IMR-90 (cell line): ENCODE results near the gene DOK3. TPM values are rescaled to one million over a fixed set of nuclear protein-coding genes. Genes with fewer than 3 reads are reported as not detected.

Source experiments
- ATAC-seq: fragments of 200-7000 bp; cut with Tn5 transposase; 2 replicates; pipeline ENCODE4 v1.9.1; 2020; ENCODE audit warnings: low read depth, mild to moderate bottlenecking, moderate library complexity
- BruUV-seq: library from RNA; stranded (reverse); fragments of 400-500 nt; replicated peaks from 2 replicates; lab custom pipeline; 2021; lab: Mats Ljungman, UMichigan
- CTCF ChIA-PET: fragments of 300-600 bp; formaldehyde crosslinking; extraction: SDS; loops from one replicate; lab custom pipeline; 2021; ENCODE audit warnings: antibody characterized with exemption; lab: Yijun Ruan, JAX
- POLR2A ChIA-PET: fragments of 300-600 bp; sonication (Branson Sonifier 250); formaldehyde crosslinking; loops from one replicate; lab custom pipeline; 2022; ENCODE audit warnings: antibody characterized with exemption; ENCODE audit not compliant: unreplicated experiment; lab: Charles Lee
- DNase-seq: peaks from one replicate; pipeline ENCODE4 v3.0.0; 2013
- H2AFZ ChIP-seq: replicated peaks from 2 replicates; pipeline ENCODE3; 2013; ENCODE audit warnings: low read length, mild to moderate bottlenecking; ENCODE audit not compliant: poor library complexity
- H2AK5ac ChIP-seq: 2 replicates; pipeline ENCODE4 v1.6.1; 2013; ENCODE audit warnings: low read depth, low read length, inconsistent platforms
- H2AK9ac ChIP-seq: replicated peaks from 2 replicates; pipeline ENCODE3; 2013; ENCODE audit warnings: mild to moderate bottlenecking, low read depth, low read length, moderate library complexity; ENCODE audit not compliant: poor library complexity
- H2BK120ac ChIP-seq: 2 replicates; pipeline ENCODE4 v1.6.1; 2013; ENCODE audit warnings: low read depth, low read length, inconsistent platforms
- H2BK15ac ChIP-seq: 3 replicates; pipeline ENCODE4 v1.6.1; 2013; ENCODE audit warnings: low read depth, low read length, inconsistent platforms
- H2BK20ac ChIP-seq: 2 replicates; pipeline ENCODE4 v1.6.1; 2013; ENCODE audit warnings: low read depth, mild to moderate bottlenecking, inconsistent platforms, low read length, moderate library complexity
- H2BK5ac ChIP-seq: 2 replicates; pipeline ENCODE4 v1.6.1; 2013; ENCODE audit warnings: mild to moderate bottlenecking, low read depth, low read length, inconsistent platforms; ENCODE audit not compliant: poor library complexity, severe bottlenecking
- H3K14ac ChIP-seq: replicated peaks from 2 replicates; pipeline ENCODE4 v1.6.1; 2013; ENCODE audit warnings: low read depth, low read length, inconsistent platforms
- H3K18ac ChIP-seq: 2 replicates; pipeline ENCODE4 v1.6.1; 2013; ENCODE audit warnings: low read depth, low read length, control low read depth
- H3K23ac ChIP-seq: 2 replicates; pipeline ENCODE4 v1.6.1; 2013; ENCODE audit warnings: low read depth, low read length, inconsistent platforms
- H3K27ac ChIP-seq: 2 replicates; pipeline ENCODE4 v1.5.1; 2013; ENCODE audit warnings: mild to moderate bottlenecking, control low read depth, low read length; ENCODE audit not compliant: insufficient read depth
- H3K27me3 ChIP-seq: 2 replicates; pipeline ENCODE4 v1.6.1; 2013; ENCODE audit warnings: low read length; ENCODE audit not compliant: control insufficient read depth, insufficient read depth
- H3K36me3 ChIP-seq: 2 replicates; pipeline ENCODE4 v1.6.1; 2013; ENCODE audit warnings: low read length, mixed read lengths; ENCODE audit not compliant: control insufficient read depth, insufficient read depth
- H3K4ac ChIP-seq: 2 replicates; pipeline ENCODE4 v1.6.1; 2013; ENCODE audit warnings: low read depth, low read length, inconsistent platforms
- H3K4me1 ChIP-seq: 2 replicates; pipeline ENCODE4 v1.6.1; 2013; ENCODE audit warnings: low read length, mixed read lengths; ENCODE audit not compliant: control insufficient read depth, insufficient read depth
- H3K4me2 ChIP-seq: 2 replicates; pipeline ENCODE4 v1.6.1; 2013; ENCODE audit warnings: low read depth, mild to moderate bottlenecking, control low read depth, low read length, moderate library complexity
- H3K4me3 ChIP-seq: 2 replicates; pipeline ENCODE4 v1.5.1; 2013; ENCODE audit warnings: low read depth, mild to moderate bottlenecking, control low read depth, low read length, moderate library complexity; ENCODE audit not compliant: insufficient read depth
- H3K56ac ChIP-seq: 2 replicates; pipeline ENCODE4 v1.6.1; 2013; ENCODE audit warnings: low read length, inconsistent platforms; ENCODE audit not compliant: insufficient read depth; ENCODE audit errors: extremely low read depth
- H3K79me1 ChIP-seq, 2 experiments: 2 replicates each; pipeline ENCODE4 v1.6.1; 2013; ENCODE audit warnings: low read length in 2 of 2, inconsistent platforms in 1 of 2, low read depth in 1 of 2
- H3K9ac ChIP-seq: 2 replicates; pipeline ENCODE4 v1.6.1; 2013; ENCODE audit warnings: low read depth, low read length, control low read depth
- H3K9me1 ChIP-seq: 2 replicates; pipeline ENCODE4 v1.6.1; 2013; ENCODE audit warnings: low read length, inconsistent platforms; ENCODE audit not compliant: insufficient read depth
- H3K9me3 ChIP-seq: 2 replicates; pipeline ENCODE4 v1.6.1; 2013; ENCODE audit warnings: low read length; ENCODE audit not compliant: control insufficient read depth, insufficient read depth
- H4K20me1 ChIP-seq: 2 replicates; pipeline ENCODE4 v1.6.1; 2013; ENCODE audit warnings: low read length, inconsistent platforms; ENCODE audit not compliant: insufficient read depth
- H4K5ac ChIP-seq: 2 replicates; pipeline ENCODE4 v1.6.1; 2013; ENCODE audit warnings: mild to moderate bottlenecking, low read depth, low read length, control low read depth
- H4K8ac ChIP-seq, 2 experiments: 2 replicates each; pipeline ENCODE4 v1.6.1; 2013; ENCODE audit warnings: low read depth in 2 of 2, low read length in 2 of 2, control low read depth in 1 of 2, inconsistent platforms in 1 of 2
- H4K91ac ChIP-seq: 2 replicates; pipeline ENCODE4 v1.6.1; 2013; ENCODE audit warnings: low read depth, low read length, inconsistent platforms; ENCODE audit not compliant: insufficient read depth
- BHLHE40 ChIP-seq: fragments of 150-350 bp; IDR thresholded peaks from 2 replicates; pipeline ENCODE4 v1.6.1; 2016; ENCODE audit warnings: mild to moderate bottlenecking, low read depth, low read length
- CEBPB ChIP-seq: IDR thresholded peaks from 2 replicates; pipeline ENCODE4 v1.6.1; 2012; ENCODE audit warnings: low read depth, low read length, improper control_type of control experiment
- CHD1 ChIP-seq: IDR thresholded peaks from 2 replicates; pipeline ENCODE4 v1.6.1; 2012; ENCODE audit warnings: low read depth, low read length, improper control_type of control experiment
- CTCF ChIP-seq: conservative IDR thresholded peaks from 2 replicates; pipeline ENCODE4 v1.5.1; 2012; ENCODE audit warnings: mild to moderate bottlenecking, low read depth, low read length, improper control_type of control experiment
- ELK1 ChIP-seq: fragments of 150-350 bp; IDR thresholded peaks from 2 replicates; pipeline ENCODE4 v1.6.1; 2016; ENCODE audit warnings: low read depth, mild to moderate bottlenecking, low read length, moderate library complexity, borderline replicate concordance
- MAFK ChIP-seq: IDR thresholded peaks from 2 replicates; pipeline ENCODE4 v1.6.1; 2012; ENCODE audit warnings: low read depth, low read length, improper control_type of control experiment
- MAZ ChIP-seq: IDR thresholded peaks from 2 replicates; pipeline ENCODE4 v1.6.1; 2012; ENCODE audit warnings: low read depth, mild to moderate bottlenecking, low read length, improper control_type of control experiment, moderate library complexity, borderline replicate concordance
- MXI1 ChIP-seq: IDR thresholded peaks from 2 replicates; pipeline ENCODE4 v1.6.1; 2012; ENCODE audit warnings: low read depth, mild to moderate bottlenecking, low read length, moderate library complexity, borderline replicate concordance
- NFE2L2 ChIP-seq: fragments of 150-350 bp; IDR thresholded peaks from 2 replicates; pipeline ENCODE4 v1.6.1; 2016; ENCODE audit warnings: low read depth, mild to moderate bottlenecking, low read length
- POLR2A ChIP-seq: IDR thresholded peaks from 2 replicates; pipeline ENCODE4 v1.6.1; 2012; ENCODE audit warnings: mild to moderate bottlenecking, low read depth, low read length
- RAD21 ChIP-seq: IDR thresholded peaks from 2 replicates; pipeline ENCODE4 v1.6.1; 2012; ENCODE audit warnings: low read length, improper control_type of control experiment
- RCOR1 ChIP-seq: IDR thresholded peaks from 2 replicates; pipeline ENCODE4 v1.6.1; 2012; ENCODE audit warnings: mild to moderate bottlenecking, low read length, improper control_type of control experiment; ENCODE audit not compliant: insufficient replicate concordance
- RFX5 ChIP-seq: IDR thresholded peaks from 2 replicates; pipeline ENCODE4 v1.8.0; 2012; ENCODE audit warnings: low read depth, mild to moderate bottlenecking, low read length, moderate library complexity
- SMC3 ChIP-seq: fragments of 150-350 bp; IDR thresholded peaks from 2 replicates; pipeline ENCODE4 v1.6.1; 2016; ENCODE audit warnings: low read depth, mild to moderate bottlenecking, antibody characterized with exemption, low read length, moderate library complexity
- USF2 ChIP-seq: fragments of 150-350 bp; IDR thresholded peaks from 2 replicates; pipeline ENCODE4 v1.6.1; 2017; ENCODE audit warnings: mild to moderate bottlenecking, antibody characterized with exemption, low read length, low read depth
- WGBS, 2 experiments: methylation state at CpG; one replicate each; pipeline versions ENCODE4 v1.1.5 to v1.1.7; 2013; ENCODE audit warnings: missing lambda C conversion rate in 2 of 2; ENCODE audit not compliant: insufficient read length in 1 of 2; ENCODE audit errors: extremely low coverage in 2 of 2; 5-methylcytosine and 5-hydroxymethylcytosine counted together
- dilution Hi-C: fragments of 300-500 bp; cut with HindIII; formaldehyde crosslinking; loops from one replicate; pipeline ENCODE4 v1.14.3; 2018; ENCODE audit warnings: low sequenced_read_pairs; ENCODE audit not compliant: unreplicated experiment
- in situ Hi-C: fragments of 300-500 bp; cut with MboI; formaldehyde crosslinking; loops from 3 replicates; pipeline ENCODE4 v1.14.3; 2019; ENCODE audit warnings: low sequenced_read_pairs, inconsistent platforms, mixed read lengths
- intact Hi-C: fragments of 100-400 bp; cut with micrococcal nuclease; formaldehyde crosslinking; loops from 2 replicates; pipeline ENCODE4 v1.10.0; 2022
- polyA plus RNA-seq, 3 experiments: library from polyadenylated mRNA; depleted of rRNA; stranded (reverse); fragments of >200 nt; gene quantifications; 2 replicates each; pipeline ENCODE4 v1.2.3, GENCODE V29; 2012; ENCODE audit warnings: low replicate concordance in 1 of 3
- total RNA-seq: library from RNA; depleted of rRNA; stranded (reverse); fragments of >200 nt; gene quantifications from 2 replicates; pipeline ENCODE4 v1.2.3, GENCODE V29; 2012

DOK3 gene
- total and polyA plus RNA-seq, 2 of the 4 experiments (the other 2 are of a cell fraction): 0.54 to 3.9 TPM

GRCh38 chr5:177520271-177520670 lies 10.6 kb upstream of the DOK3 start:
- Histone ChIP-seq H2BK5ac (no peak overlapping the region), H3K27me3 (no peaks in the 10 kb centered on the region), H3K27ac (no peak overlapping the region), H3K23ac (no peak overlapping the region), H2AK9ac (peak overlapping the region; percentile 71), H2AK5ac (no peak overlapping the region), H4K20me1 (no peaks in the 10 kb centered on the region), H3K9ac (no peak overlapping the region), H4K8ac (no peak overlapping the region), H3K36me3 (peaks cover 58% of the 10 kb centered on the region), H3K56ac (no peak overlapping the region), H2BK20ac (no peak overlapping the region), H3K14ac (no peak overlapping the region), H3K18ac (no peak overlapping the region), H3K4me1 (peaks cover 7% of the 10 kb centered on the region), H3K9me3 (no peaks in the 10 kb centered on the region), H3K4me3 (no peak overlapping the region), H2BK120ac (no peak overlapping the region), H3K9me1 (0 out of 2 replicates have a peak, but pooled peaks cover 4% of the 10 kb centered on the region), H2BK15ac (no peak overlapping the region), H3K4ac (no peak overlapping the region), H3K4me2 (no peak overlapping the region), H2AFZ (no peak overlapping the region), H4K5ac (no peak overlapping the region), H4K91ac (no peak overlapping the region), H3K79me1 (peaks cover 27 to 50% of the 10 kb centered on the region in 2 experiments)
- dilution Hi-C loops: no loop called here
- POLR2A ChIA-PET: no interaction called here
- in situ Hi-C loops: no loop called here
- BruUV-seq: no TSS peak
- no peak for DNase-seq
- TF ChIP-seq BHLHE40 (no peak), MXI1 (no peak), CHD1 (no peak), USF2 (no peak), NFE2L2 (no peak), SMC3 (no peak), RAD21 (no peak), RCOR1 (no peak), MAZ (no peak), RFX5 (no peak), CEBPB (no peak), MAFK (no peak), ELK1 (no peak), CTCF (no peak), POLR2A (no peak)
- WGBS, 2 experiments: 100% methylated on average over 2 of the region's 3 CpGs; no CpG with 5 or more reads in 1 of the 2 experiments
- intact Hi-C loops: no loop called here
- CTCF ChIA-PET: no interaction called here
- ATAC-seq: no peak
